ENCODE data around the gene ZNF460.

The ZNF460 gene

DNA sequence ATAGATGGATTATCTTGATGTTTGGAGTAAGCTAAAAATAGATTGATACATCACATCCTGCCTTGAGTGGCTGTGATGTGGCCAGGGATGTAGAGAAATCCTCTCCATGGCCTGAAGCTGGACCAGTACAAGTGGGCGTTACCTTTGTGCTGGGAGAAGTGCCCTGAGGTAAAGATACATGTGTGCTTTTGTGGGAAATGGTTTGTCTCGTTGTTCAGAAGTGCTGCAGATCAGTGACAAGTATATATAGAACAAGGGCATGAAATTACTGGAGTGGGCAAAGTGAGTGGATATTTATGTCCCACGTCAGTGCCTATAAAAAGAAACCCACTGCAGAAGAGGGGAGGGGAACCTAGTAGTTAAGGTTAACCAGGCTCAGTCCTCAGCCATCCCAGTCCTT, 58.6 kb downstream of the ZNF460 start:
- DNase-seq (ENCODE audit: low spot score) (no peak), FAIRE-seq (no peak)

DNA sequence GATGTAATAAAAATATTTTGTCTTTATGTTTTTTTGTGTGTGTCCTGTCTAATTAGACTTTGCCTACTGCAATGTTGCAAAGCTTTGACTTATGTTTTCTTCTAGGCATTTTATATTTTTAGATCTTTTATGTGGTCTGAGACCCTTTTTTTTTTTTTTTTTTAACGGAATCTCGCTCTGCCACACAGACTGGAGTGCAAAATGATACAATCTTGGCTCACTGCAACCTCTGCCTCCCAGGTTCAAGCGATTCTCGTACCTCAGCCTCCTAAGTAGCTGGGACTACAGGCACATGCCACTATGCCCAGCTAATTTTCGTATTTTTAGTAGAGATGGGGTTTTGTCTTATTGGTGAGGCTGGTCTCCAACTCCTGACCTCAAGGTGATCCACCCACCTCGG, 62.3 kb downstream of the ZNF460 start:
- DNase-seq (ENCODE audit: low spot score) (no peak), FAIRE-seq (no peak)

All from RCC 7860 (cell line).